Peyer's patch (tissue), 4 donors: ENCODE results near the gene SLC22A17. TPM values are rescaled to one million over a fixed set of nuclear protein-coding genes. Genes with fewer than 3 reads are reported as not detected.

ENCODE experiments used
- DNase-seq, 3 donors: peaks; one replicate each; pipeline ENCODE4 v3.0.0-alpha.2; 2017 to 2019
- H3K27ac ChIP-seq, 4 donors: fragments of 200-600 bp; sonication (generic); one replicate each; pipeline ENCODE4 v1.5.1; 2016 to 2019
- H3K27me3 ChIP-seq, 2 donors: fragments of 200-600 bp; sonication (generic); one replicate each; pipeline ENCODE4 v1.5.1; 2019
- H3K36me3 ChIP-seq, 3 donors: fragments of 200-600 bp; sonication (generic); one replicate each; pipeline ENCODE4 v1.5.1; 2016 to 2019
- H3K4me1 ChIP-seq, 4 donors: fragments of 200-600 bp; sonication (generic); one replicate each; pipeline ENCODE4 v1.5.1; 2016 to 2019
- H3K4me3 ChIP-seq, 4 donors: fragments of 200-600 bp; sonication (generic); 1 replicate in 3 of 4; 2 replicates in 1 of 4; pipeline ENCODE4 v1.5.1; 2016 to 2019; ENCODE audit warnings: mild to moderate bottlenecking in 1 of 4
- H3K9me3 ChIP-seq, 4 donors: fragments of 200-600 bp; sonication (generic); one replicate each; pipeline ENCODE4 v1.5.1; 2016 to 2019; ENCODE audit warnings: mild to moderate bottlenecking in 1 of 4
- POLR2A ChIP-seq, 2 donors: fragments of 450-650 bp; IDR thresholded peaks; one replicate each; pipeline ENCODE4 v1.5.1; 2017; ENCODE audit warnings: antibody characterized with exemption in 2 of 2, mild to moderate bottlenecking in 2 of 2, moderate library complexity in 2 of 2
- total RNA-seq, 4 donors: library from RNA; depleted of rRNA; stranded (reverse); fragments of >200 nt; gene quantifications; one replicate each; pipeline ENCODE4 v1.1.0, GENCODE V29; 2016
- TF ChIP-seq, protein P1 (sequence below), 6 experiments: fragments of 450-650 bp in 4 of 6; fragments of 200-600 bp in 2 of 6; sonication (generic) in 1 of 6; IDR thresholded peaks; one replicate each; pipeline ENCODE4 v1.5.1; 2017 to 2019; ENCODE audit warnings: antibody characterized with exemption in 6 of 6, mild to moderate bottlenecking in 3 of 6, moderate library complexity in 1 of 6

The SLC22A17 gene
- total RNA-seq, 4 donors from 2014 or later: 1.6 to 19.0 (median 5.2) TPM

DNA sequence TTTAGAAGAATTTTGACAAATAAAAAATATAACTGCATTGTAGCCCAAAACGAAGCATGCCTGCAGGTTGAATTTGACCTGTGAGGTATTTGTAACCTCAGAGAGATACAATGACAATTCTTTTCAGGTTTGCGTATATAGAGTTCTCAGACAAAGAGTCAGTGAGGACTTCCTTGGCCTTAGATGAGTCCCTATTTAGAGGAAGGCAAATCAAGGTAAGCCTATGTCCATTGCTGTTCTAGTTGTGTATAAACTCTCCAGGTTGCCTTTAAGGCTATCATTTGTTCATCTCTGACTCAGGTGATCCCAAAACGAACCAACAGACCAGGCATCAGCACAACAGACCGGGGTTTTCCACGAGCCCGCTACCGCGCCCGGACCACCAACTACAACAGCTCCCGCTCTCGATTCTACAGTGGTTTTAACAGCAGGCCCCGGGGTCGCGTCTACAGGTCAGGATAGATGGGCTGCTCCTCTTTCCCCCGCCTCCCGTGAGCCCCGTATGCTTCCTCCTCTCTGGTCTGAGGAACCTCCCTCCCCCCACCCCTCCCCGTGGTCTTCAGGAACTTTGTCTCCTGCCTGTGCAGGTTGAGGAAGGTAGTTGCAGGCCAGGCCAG lies 28.7 kb downstream of the SLC22A17 start:
- no peaks in the 10 kb centered on the region for H3K9me3 ChIP-seq
- no peak for TF ChIP-seq POLR2A (IDR thresholded peaks at IDR 0.05)
- TF ChIP-seq, protein P1, sequence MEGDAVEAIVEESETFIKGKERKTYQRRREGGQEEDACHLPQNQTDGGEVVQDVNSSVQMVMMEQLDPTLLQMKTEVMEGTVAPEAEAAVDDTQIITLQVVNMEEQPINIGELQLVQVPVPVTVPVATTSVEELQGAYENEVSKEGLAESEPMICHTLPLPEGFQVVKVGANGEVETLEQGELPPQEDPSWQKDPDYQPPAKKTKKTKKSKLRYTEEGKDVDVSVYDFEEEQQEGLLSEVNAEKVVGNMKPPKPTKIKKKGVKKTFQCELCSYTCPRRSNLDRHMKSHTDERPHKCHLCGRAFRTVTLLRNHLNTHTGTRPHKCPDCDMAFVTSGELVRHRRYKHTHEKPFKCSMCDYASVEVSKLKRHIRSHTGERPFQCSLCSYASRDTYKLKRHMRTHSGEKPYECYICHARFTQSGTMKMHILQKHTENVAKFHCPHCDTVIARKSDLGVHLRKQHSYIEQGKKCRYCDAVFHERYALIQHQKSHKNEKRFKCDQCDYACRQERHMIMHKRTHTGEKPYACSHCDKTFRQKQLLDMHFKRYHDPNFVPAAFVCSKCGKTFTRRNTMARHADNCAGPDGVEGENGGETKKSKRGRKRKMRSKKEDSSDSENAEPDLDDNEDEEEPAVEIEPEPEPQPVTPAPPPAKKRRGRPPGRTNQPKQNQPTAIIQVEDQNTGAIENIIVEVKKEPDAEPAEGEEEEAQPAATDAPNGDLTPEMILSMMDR (IDR thresholded peaks at IDR 0.05): no peak
- peaks cover 0 to 27% (median 0%) of the 10 kb centered on the region in 3 donors for H3K36me3 ChIP-seq
- H3K4me3 ChIP-seq: no peak overlapping the region
- peaks cover 0 to 20% (median 11%) of the 10 kb centered on the region in 4 donors for H3K4me1 ChIP-seq
- DNase-seq: no peak
- H3K27me3 ChIP-seq: no peaks in the 10 kb centered on the region
- no peak overlapping the region for H3K27ac ChIP-seq

DNA sequence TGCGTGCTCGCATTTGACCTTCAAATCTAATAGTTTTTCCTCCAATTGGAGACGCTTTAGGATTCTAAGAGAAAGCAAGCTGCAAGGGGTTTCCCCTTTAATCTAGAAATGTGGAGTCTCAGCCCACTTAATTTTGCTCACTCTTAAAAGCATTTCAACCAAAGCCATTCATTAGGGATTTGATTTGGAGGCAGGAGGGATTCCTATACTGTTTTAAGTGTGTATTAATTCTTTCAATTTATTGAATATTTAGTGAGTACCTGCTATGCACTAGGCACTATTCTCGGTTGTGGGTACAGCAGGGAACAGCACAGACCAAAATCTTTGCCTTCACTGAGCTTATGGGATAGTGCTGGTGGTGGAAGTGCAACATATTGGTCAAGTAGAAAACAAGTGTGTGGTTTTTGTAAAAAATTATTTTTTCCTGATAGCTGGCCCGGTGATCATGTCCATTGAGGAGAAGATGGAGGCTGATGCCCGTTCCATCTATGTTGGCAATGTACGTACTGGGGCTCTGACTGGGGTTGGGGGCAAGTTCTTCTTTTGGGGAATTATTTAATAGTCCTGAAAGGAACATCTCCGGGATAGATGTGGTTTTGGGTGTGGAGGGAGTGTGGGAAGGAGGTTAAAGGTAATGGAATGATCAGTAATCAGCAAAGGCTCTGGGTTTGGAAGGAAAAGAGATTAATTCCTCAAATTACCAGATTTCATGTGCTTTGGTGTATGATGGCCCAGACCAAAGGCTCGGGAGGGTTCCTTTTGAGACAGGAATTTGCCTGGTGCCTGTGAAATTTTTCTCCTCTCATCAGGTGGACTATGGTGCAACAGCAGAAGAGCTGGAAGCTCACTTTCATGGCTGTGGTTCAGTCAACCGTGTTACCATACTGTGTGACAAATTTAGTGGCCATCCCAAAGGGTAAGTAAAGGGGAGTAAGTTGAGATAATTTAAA lies 29.8 kb downstream of the SLC22A17 start:
- no peaks in the 10 kb centered on the region for H3K9me3 ChIP-seq
- peaks cover 0 to 20% (median 11%) of the 10 kb centered on the region in 4 donors for H3K4me1 ChIP-seq
- peak overlapping the region; percentile 94 to 99 (median 96) for H3K27ac ChIP-seq
- no peak for TF ChIP-seq POLR2A (IDR thresholded peaks at IDR 0.05)
- TF ChIP-seq, protein P1 (IDR thresholded peaks at IDR 0.05): no peak
- peaks cover 0 to 27% (median 0%) of the 10 kb centered on the region in 3 donors for H3K36me3 ChIP-seq
- peak overlapping the region; percentile 94 to 100 (median 98) for H3K4me3 ChIP-seq
- DNase-seq: no peak
- H3K27me3 ChIP-seq: no peaks in the 10 kb centered on the region

GRCh38 chr14:23321572-23322547 lies 30.8 kb downstream of the SLC22A17 start:
- DNase-seq: peak; percentile 27 to 78 (median 76)
- Histone ChIP-seq H3K4me1 (peaks cover 0 to 20% (median 11%) of the 10 kb centered on the region in 4 donors), H3K27ac (peak overlapping the region; percentile 94 to 99 (median 96)), H3K36me3 (peaks cover 0 to 27% (median 0%) of the 10 kb centered on the region in 3 donors), H3K9me3 (no peaks in the 10 kb centered on the region), H3K27me3 (no peaks in the 10 kb centered on the region), H3K4me3 (peak overlapping the region; percentile 94 to 100 (median 98))
- peak; percentile 40 to 59 for TF ChIP-seq POLR2A (IDR thresholded peaks at IDR 0.05)
- TF ChIP-seq, protein P1 (IDR thresholded peaks at IDR 0.05): no peak

GRCh38 chr14:23320584-23321571 lies 31.8 kb downstream of the SLC22A17 start, which contains the start of gene PABPN1:
Gene PABPN1 (plus strand): TSS chr14:23321457. CDS start chr14:23321470, 13 bp downstream.
- peak; percentile 35 to 36 for TF ChIP-seq POLR2A (IDR thresholded peaks at IDR 0.05)
- TF ChIP-seq, protein P1 (IDR thresholded peaks at IDR 0.05): peak in 1 of 6 experiments; percentile 2
- Histone ChIP-seq H3K9me3 (no peaks in the 10 kb centered on the region), H3K27me3 (no peaks in the 10 kb centered on the region), H3K4me1 (peaks cover 0 to 20% (median 11%) of the 10 kb centered on the region in 4 donors), H3K36me3 (peaks cover 0 to 34% (median 0%) of the 10 kb centered on the region in 3 donors), H3K27ac (peak within 1 kb of the TSS; percentile 94 to 99 (median 96)), H3K4me3 (peak within 1 kb of the TSS; percentile 94 to 100 (median 98))
- peak; percentile 98 to 100 (median 98) for DNase-seq
